ENCODE results near the gene APP.

DNA sequence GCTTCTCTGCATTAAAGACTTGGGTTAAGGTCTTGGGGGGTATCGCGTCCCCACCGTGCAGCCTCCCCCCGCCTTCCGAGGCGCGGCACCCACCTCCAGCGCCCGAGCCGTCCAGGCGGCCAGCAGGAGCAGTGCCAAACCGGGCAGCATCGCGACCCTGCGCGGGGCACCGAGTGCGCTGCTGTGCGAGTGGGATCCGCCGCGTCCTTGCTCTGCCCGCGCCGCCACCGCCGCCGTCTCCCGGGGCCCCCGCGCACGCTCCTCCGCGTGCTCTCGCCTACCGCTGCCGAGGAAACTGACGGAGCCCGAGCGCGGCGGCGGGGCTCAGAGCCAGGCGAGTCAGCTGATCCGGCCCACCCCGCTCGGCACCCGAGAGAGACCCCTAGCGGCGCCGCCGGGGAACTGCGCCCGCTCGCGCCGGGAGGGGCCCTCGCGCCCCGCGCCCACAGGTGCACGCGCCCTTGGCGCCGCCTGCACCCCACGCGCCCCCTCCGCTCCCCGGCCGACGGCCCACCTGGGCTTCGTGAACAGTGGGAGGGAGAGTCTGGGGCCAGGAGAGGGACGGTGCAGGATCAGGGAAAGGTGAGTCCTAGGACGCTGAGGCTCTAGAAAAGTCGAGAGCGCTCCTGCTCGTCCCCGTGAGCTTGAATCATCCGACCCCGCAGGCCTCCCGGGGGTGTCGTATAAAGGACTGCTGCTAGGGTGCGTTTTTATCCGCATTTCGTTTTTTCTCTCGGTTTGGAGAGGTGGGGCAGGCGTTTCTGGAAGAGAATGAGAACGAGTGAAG is at the start of gene APP:
- TF ChIP-seq, protein P1, sequence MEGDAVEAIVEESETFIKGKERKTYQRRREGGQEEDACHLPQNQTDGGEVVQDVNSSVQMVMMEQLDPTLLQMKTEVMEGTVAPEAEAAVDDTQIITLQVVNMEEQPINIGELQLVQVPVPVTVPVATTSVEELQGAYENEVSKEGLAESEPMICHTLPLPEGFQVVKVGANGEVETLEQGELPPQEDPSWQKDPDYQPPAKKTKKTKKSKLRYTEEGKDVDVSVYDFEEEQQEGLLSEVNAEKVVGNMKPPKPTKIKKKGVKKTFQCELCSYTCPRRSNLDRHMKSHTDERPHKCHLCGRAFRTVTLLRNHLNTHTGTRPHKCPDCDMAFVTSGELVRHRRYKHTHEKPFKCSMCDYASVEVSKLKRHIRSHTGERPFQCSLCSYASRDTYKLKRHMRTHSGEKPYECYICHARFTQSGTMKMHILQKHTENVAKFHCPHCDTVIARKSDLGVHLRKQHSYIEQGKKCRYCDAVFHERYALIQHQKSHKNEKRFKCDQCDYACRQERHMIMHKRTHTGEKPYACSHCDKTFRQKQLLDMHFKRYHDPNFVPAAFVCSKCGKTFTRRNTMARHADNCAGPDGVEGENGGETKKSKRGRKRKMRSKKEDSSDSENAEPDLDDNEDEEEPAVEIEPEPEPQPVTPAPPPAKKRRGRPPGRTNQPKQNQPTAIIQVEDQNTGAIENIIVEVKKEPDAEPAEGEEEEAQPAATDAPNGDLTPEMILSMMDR (IDR thresholded peaks at IDR 0.05; ENCODE audit: low read depth, low read length) = no peak
- TF ChIP-seq EZH2phosphoT487 (IDR thresholded peaks at IDR 0.05; ENCODE audit: low read depth) = no peak

Measured in OCI-LY3 (cell line).